Measurements from ENCODE around the gene BLID. TPM values are rescaled to one million over a fixed set of nuclear protein-coding genes. Genes with fewer than 3 reads are reported as not detected.

Gene BLID
- polyA plus RNA-seq, 1 experiment, result 0.16 TPM

- peak overlapping the region; percentile 68 for H3K4me3 ChIP-seq (ENCODE audit: low read depth, low read length)
- no peak for DNase-seq (ENCODE audit: low read depth)
- H3K36me3 ChIP-seq (ENCODE audit: control insufficient read depth, insufficient read depth, low read length), result no peaks in the 10 kb centered on the region
- no peak for TF ChIP-seq CTCF (IDR thresholded peaks at IDR 0.05; ENCODE audit: insufficient read depth, low read depth, low read length)
- POLR2A ChIA-PET, result interaction anchor here (0.5 to 1.5 kb wide), 3 partner anchors 78 to 210 kb away, joined by 3 to 6 read pairs (median 4); no protein-coding TSS in a partner anchor
- no peaks in the 10 kb centered on the region for H3K27me3 ChIP-seq (ENCODE audit: control insufficient read depth, insufficient read depth, low read length)
- CTCF ChIA-PET, result interaction anchor here (0.7 to 6.2 kb wide), 12 partner anchors 11 to 447 kb away, joined by 3 to 29 read pairs (median 5); no protein-coding TSS in a partner anchor
These were observed 13.6 kb downstream of the BLID start for GRCh38 chr11:122102426-122102825.

GRCh38 chr11:122101625-122102291, 14.3 kb downstream of the BLID start:
- peaks cover 1% of the 10 kb centered on the region; the same call in 1 of the 2 replicates for H3K36me3 ChIP-seq (ENCODE audit: control insufficient read depth, insufficient read depth, low read length)

GRCh38 chr11:122100756-122101080, 15.3 kb downstream of the BLID start:
- Histone ChIP-seq H3K36me3 (ENCODE audit: control insufficient read depth, insufficient read depth, low read length) (peaks cover 1% of the 10 kb centered on the region; the same call in 1 of the 2 replicates), H3K27me3 (ENCODE audit: control insufficient read depth, insufficient read depth, low read length) (no peaks in the 10 kb centered on the region), H3K4me3 (ENCODE audit: low read depth, low read length) (peak overlapping the region; percentile 68)
- DNase-seq (ENCODE audit: low read depth), result no peak
- TF ChIP-seq CTCF (IDR thresholded peaks at IDR 0.05; ENCODE audit: insufficient read depth, low read depth, low read length), result no peak
- ChIA-PET POLR2A (interaction anchor here (0.6 to 1.9 kb wide), 8 partner anchors 65 to 115 kb away, joined by 3 to 16 read pairs (median 6); no protein-coding TSS in a partner anchor), CTCF (interaction anchor here (0.8 to 6.2 kb wide), 10 partner anchors 65 to 445 kb away, joined by 3 to 29 read pairs (median 4); no protein-coding TSS in a partner anchor)

More at GRCh38 chr11:122101625-122102291, 14.3 kb downstream of the BLID start:
- CTCF ChIA-PET, result interaction anchor here (0.6 to 6.2 kb wide), 23 partner anchors 12 to 535 kb away, joined by 3 to 29 read pairs (median 3); no protein-coding TSS in a partner anchor
- peak overlapping the region; percentile 68 for H3K4me3 ChIP-seq (ENCODE audit: low read depth, low read length)
- H3K27me3 ChIP-seq (ENCODE audit: control insufficient read depth, insufficient read depth, low read length), result no peaks in the 10 kb centered on the region
- POLR2A ChIA-PET, result interaction anchor here (0.5 to 1.9 kb wide), 6 partner anchors 60 to 506 kb away, joined by 4 to 15 read pairs (median 6); no protein-coding TSS in a partner anchor
- peak; percentile 55 for DNase-seq (ENCODE audit: low read depth)
- peak; percentile 69 for TF ChIP-seq CTCF (IDR thresholded peaks at IDR 0.05; ENCODE audit: insufficient read depth, low read depth, low read length)

- Histone ChIP-seq H3K4me3 (ENCODE audit: low read depth, low read length) (peak overlapping the region; percentile 68), H3K27me3 (ENCODE audit: control insufficient read depth, insufficient read depth, low read length) (no peaks in the 10 kb centered on the region), H3K36me3 (ENCODE audit: control insufficient read depth, insufficient read depth, low read length) (peaks cover 1% of the 10 kb centered on the region; the same call in 1 of the 2 replicates)
- ChIA-PET POLR2A (interaction anchor here (0.6 to 1.9 kb wide), 9 partner anchors 65 to 115 kb away, joined by 3 to 16 read pairs (median 5); no protein-coding TSS in a partner anchor), CTCF (interaction anchor here (0.7 to 6.2 kb wide), 12 partner anchors 8 to 445 kb away, joined by 3 to 29 read pairs (median 4); no protein-coding TSS in a partner anchor)
- no peak for DNase-seq (ENCODE audit: low read depth)
- no peak for TF ChIP-seq CTCF (IDR thresholded peaks at IDR 0.05; ENCODE audit: insufficient read depth, low read depth, low read length)
These were observed 15.8 kb downstream of the BLID start for GRCh38 chr11:122100037-122100755.

Data from BJ (cell line).